PC-9 (cell line): ENCODE measurements around the gene DBH.

Experiments used
- EZH2 ChIP-seq: fragments of 200-600 bp; sonication (generic); IDR thresholded peaks from 2 replicates; pipeline ENCODE4 v1.8.0; 2017; ENCODE audit warnings: antibody characterized with exemption, low read depth
- TF ChIP-seq, protein P1 (sequence below): fragments of 200-600 bp; sonication (generic); conservative IDR thresholded peaks from 2 replicates; pipeline ENCODE4 v1.6.1; 2017; ENCODE audit warnings: mixed run types, antibody characterized with exemption, mild to moderate bottlenecking, moderate library complexity

DNA sequence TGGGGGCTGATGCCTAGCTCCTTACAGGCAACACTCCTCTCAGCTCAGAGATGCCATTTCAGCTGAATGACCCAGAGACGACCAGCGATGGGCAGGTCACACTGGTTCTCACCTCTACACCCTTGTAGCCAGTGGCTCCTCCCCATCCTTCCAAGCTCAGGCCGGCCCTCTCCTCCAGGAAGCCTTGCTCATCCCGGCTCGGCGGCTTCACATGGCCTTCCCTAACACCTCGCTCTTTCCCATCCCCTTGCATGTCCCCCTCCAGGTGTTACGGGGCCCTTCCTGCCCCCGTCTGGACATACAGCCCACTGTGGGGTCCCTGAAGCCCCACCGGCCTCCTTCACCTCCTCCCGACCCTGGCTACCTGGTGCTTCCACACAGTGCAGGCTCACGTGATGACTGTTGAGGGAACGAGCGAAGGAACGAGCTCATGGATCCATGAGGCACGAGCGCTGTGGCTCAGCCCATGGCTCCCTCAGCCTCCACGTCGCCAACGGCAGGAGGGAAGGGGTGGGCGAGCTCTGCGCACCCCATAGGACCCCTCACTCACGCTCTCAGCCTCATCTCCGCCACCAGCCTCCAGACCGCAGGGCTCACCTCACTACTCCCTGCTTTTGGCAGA, 56.3 kb downstream of the DBH start:
- TF ChIP-seq, protein P1, sequence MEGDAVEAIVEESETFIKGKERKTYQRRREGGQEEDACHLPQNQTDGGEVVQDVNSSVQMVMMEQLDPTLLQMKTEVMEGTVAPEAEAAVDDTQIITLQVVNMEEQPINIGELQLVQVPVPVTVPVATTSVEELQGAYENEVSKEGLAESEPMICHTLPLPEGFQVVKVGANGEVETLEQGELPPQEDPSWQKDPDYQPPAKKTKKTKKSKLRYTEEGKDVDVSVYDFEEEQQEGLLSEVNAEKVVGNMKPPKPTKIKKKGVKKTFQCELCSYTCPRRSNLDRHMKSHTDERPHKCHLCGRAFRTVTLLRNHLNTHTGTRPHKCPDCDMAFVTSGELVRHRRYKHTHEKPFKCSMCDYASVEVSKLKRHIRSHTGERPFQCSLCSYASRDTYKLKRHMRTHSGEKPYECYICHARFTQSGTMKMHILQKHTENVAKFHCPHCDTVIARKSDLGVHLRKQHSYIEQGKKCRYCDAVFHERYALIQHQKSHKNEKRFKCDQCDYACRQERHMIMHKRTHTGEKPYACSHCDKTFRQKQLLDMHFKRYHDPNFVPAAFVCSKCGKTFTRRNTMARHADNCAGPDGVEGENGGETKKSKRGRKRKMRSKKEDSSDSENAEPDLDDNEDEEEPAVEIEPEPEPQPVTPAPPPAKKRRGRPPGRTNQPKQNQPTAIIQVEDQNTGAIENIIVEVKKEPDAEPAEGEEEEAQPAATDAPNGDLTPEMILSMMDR, result no peak
- no peak for TF ChIP-seq EZH2
